NCI-H2196 treated with DMSO at 0.1 percent for 48 hours (cell line): ENCODE data around the gene FCN2.

ENCODE experiments used
- DNase-seq: peaks from one replicate; lab custom pipeline; 2025; ENCODE audit not compliant: unreplicated experiment; lab: John Stamatoyannopoulos, UW

The FCN2 gene

DNA sequence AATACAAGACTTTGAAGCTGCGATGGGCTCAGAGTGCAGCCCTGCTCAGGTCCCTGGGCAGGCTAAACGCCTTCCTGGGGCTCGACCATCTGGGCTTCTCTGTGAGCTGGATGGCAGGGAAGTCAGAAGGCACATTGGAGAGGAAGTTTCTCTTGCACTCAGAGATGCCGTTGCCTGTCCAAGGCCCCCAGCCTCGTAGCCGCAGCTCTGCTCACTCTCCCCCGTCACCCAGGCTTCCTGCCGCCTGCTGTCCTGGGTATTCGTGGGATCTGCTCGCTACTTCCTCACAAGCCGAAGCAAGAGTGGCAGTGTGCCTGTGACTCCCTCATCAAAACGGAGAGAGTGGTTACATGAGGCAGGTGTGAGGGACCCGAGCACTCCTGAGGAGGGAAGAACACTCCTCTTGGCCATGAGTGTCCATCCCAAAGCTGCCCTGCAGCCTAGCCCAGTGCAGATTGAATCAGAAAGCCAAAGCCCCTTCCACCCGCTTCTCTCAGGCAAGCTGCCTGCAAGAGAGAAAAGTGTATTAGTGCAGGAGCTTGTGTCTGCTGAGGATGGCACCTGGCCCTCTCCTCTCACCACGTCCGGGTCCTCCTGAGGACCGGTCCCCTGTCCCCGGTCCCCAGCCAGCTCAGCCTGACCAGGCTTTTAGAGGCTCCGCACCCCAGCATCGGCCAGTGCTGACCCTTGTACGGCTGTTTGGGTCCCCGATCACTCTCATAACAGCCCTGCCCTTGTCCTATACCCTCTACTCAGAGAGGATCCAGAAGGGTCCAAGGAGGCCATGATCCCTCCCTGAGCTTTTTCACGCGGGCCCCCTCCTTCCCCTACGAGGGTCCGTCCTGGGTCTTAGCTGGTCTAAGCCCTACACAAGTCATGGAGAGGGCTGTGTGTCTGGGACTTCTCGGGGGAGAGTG lies 7.3 kb downstream of the FCN2 start:
- DNase-seq, result no peak

GRCh38 chr9:134888603-134889190 lies 8.1 kb downstream of the FCN2 start:
- no peak for DNase-seq

DNA sequence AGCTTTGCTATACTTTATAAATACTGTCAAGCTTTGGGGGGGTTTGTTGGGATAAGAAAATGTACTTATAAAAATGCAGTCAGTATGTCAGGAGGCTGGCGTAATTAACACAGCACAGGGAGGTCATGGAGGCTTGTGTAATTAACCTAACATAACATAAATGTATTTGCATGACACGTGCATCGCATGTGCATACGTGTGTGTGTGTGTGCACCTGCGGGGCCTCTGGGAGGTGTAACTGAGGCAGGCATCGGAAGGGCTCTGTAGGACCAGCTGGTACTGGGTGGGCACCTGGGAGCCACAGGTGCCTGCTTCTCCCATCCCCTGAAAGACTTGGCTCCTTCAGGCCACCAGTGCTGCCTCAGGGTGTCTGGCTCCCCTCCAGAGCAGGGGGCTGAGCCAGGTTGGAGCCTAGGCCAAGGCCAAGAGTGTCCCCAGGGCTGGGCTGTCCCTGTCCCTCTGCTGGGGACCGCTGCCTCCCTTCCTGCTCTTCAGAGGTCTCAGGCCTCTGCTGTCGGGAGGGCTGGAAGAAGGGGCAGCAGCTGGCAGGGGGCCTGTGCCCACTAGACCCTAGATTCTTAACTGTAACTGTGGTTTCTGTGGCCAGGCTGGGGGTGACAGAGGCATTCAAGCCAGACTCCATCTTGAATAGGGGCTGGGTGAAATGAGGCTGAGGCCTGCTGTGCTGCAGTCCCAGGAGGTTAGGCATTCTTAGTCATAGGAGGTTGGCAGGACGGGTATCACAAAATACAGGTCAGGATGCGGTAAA lies 9.0 kb downstream of the FCN2 start:
- no peak for DNase-seq

GRCh38 chr9:134890155-134890495 lies 9.5 kb downstream of the FCN2 start:
- no peak for DNase-seq

DNA sequence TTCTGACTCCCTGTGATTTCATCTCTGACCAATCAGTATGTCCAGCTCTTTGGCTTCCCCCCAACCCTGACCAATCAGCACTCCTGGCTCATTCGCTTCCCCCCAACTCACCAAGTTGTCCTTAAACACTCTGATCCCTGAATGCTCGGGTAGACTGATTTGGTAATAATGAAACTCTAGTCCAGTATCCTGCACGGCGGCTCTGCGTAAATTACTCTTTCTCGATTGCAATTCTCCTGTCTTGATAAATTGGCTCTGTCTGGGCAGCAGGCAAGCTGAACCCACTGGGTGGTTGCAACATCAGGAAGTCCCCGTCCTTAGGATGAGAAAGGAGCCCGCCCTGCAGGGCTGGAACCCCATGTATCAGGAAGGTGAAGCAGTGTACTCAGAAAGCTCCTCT lies 10.4 kb downstream of the FCN2 start:
- no peak for DNase-seq

- DNase-seq, result no peak
Measured at GRCh38 chr9:134891713-134892112, 11.1 kb downstream of the FCN2 start.

DNA sequence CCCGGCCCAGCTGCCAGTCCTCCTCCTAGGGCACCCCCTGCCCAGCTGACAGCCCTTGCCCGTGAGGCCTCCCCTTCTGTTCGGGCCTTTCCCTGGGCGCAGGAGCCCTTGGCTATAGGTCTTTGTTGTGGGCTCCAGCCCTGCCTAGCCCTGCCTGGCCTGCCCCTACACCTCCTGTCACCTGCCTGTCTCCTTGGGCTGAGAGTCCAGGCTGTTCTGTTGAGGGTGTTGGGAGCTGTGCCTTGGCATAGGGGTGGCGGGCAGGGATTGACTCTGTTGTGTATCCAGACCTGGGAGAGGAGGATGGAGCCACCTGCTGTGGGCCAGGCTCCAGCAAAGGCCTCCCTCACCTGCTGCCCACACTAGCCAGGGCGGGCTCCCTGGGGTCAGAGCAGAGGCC lies 11.6 kb downstream of the FCN2 start:
- no peak for DNase-seq

- no peak for DNase-seq
Measured at GRCh38 chr9:134892820-134893420, 12.3 kb downstream of the FCN2 start.

- no peak for DNase-seq
Measured at GRCh38 chr9:134894136-134894860, 13.7 kb downstream of the FCN2 start.

DNA sequence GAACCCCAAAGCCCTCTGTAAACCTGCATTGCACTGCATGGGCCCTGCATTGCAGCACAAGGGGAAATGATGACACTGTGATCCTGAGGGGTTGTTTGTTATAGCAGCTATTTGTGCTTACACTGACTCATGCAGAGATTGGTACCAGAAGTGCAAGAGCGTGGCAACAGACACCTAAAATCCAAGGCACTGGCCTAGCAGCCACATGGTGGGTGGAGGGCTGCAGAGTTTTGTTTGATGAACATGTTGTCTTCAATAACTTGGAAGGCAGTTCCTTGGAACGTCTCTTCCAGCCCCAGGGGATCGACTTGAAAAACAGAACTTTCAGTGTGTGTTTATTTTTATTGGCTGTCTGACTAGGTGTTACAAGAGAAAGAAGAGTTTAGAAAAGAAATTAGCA lies 14.5 kb downstream of the FCN2 start:
- no peak for DNase-seq

GRCh38 chr9:134895567-134895907 lies 14.9 kb downstream of the FCN2 start:
- no peak for DNase-seq

GRCh38 chr9:134895908-134896833 lies 15.6 kb downstream of the FCN2 start:
- peak; percentile 7 for DNase-seq

GRCh38 chr9:134896834-134897583 lies 16.4 kb downstream of the FCN2 start:
- DNase-seq, result no peak

GRCh38 chr9:134897584-134898170 lies 17.1 kb downstream of the FCN2 start:
- DNase-seq, result no peak

DNA sequence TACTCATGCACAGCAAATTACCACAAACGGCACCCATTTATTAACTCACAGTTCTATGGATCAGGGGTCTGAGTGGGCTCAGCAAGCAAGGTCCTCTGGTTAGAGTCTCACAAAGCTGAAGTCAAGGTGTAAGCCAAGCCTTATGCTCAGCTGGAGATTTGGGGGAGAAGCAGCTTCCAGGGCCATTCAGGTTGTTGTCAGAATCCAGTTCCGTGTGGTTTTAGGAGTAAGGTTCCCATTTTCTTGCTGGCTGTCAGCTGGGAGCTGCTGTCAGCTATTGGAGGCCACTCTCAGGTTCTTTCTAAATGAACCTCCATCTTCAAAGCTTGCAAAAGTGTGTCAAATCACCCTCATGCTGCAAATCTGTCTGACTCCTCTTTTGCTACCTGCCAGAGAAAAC lies 17.7 kb downstream of the FCN2 start:
- no peak for DNase-seq

DNA sequence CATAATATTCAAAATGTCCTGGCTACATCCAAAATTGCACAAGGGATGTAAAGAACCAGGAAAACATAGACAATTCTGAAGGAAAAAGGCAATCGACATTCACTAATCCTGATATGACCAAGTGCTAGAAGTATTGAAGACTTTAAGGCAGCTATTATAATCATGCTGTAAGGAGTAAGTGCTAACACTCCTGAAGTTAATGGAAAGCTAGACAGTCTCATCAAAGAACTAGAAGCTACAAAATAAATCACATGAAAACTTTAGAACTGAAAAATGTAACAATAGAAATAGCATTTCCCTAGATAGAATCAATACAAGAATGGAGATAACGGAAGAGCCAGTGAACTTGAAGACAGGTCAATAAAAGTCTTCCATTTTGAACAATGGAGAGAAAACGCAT lies 18.6 kb downstream of the FCN2 start:
- DNase-seq, result no peak

DNA sequence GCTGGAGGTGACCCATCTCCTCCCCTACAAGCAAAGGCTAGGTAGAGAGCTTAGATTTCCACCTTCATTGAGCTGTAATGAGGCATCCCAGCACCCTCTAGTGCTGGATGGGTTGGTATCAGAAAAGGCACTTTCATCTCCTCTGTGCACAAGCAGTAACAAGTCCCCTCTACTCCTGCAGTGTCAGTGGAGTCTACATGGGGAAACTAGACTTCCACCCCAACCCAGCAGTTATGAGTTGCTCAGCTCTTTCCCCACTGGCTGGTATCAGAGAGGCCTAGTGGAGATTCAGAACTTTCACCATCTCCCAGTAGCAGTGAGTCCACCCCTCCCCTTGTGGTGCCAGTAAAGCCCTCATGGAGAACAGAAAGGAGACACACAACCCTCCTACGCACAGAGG lies 19.2 kb downstream of the FCN2 start:
- DNase-seq, result no peak

DNA sequence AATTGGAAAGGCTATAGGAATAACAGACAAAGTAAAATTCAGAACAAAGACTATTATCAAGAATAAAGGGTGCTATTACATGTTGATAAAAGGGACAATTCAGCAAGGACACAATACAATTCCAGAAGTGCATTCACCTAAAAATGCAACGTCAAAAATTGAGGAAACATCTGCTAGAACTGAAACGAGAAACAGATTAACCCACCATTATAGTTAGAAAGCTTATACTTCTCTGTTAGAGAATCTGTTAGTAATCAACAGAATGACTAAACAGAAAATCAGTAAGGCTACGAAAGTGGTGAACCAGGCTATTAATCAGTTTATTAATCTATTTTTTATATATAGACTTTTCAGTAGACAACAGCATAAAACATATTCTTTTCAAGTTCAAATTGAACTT lies 22.3 kb downstream of the FCN2 start:
- DNase-seq, result no peak
